ENCODE results near the gene MEIOC. TPM values are rescaled to one million over a fixed set of nuclear protein-coding genes. Genes with fewer than 3 reads are reported as not detected.

Gene MEIOC
- total RNA-seq = not detected

GRCh38 chr17:44655983-44656710, at the start of gene MEIOC:
Gene MEIOC, plus strand, starts transcription at chr17:44656468. Its CDS starts 146 bp downstream, at chr17:44656614.
- intact Hi-C loops (cut with DNase I) = no loop called here

GRCh38 chr17:44606658-44607057, 49.6 kb upstream of the MEIOC start:
- no peaks in the 10 kb centered on the region for H3K9me3 ChIP-seq
- no peak for TF ChIP-seq CTCF (IDR thresholded peaks at IDR 0.05)
- no peaks in the 10 kb centered on the region for H3K27me3 ChIP-seq
- no peak overlapping the region for H3K4me3 ChIP-seq
- DNase-seq (ENCODE audit: low spot score in 2 of 2) = no peak
- intact Hi-C loops (cut with DNase I) = no loop called here
- no peaks in the 10 kb centered on the region for H3K36me3 ChIP-seq
- no peak overlapping the region for H3K27ac ChIP-seq
- H3K4me1 ChIP-seq = peaks cover 10 to 13% of the 10 kb centered on the region in 2 donors

More at GRCh38 chr17:44655983-44656710, at the start of gene MEIOC:
- Histone ChIP-seq H3K27ac (no peak within 1 kb of the TSS), H3K27me3 (peaks cover 7% of the 10 kb centered on the region), H3K4me3 (peak within 1 kb of the TSS; percentile 7 to 27), H3K9me3 (no peaks in the 10 kb centered on the region), H3K36me3 (no peaks in the 10 kb centered on the region), H3K4me1 (no peaks in the 10 kb centered on the region)
- no peak for TF ChIP-seq CTCF (IDR thresholded peaks at IDR 0.05)
- no peak for DNase-seq (ENCODE audit: low spot score in 2 of 2)

- Histone ChIP-seq H3K9me3 (no peaks in the 10 kb centered on the region), H3K27ac (peak overlapping the region; percentile 58 to 65), H3K4me3 (no peak overlapping the region), H3K4me1 (peaks cover 10 to 13% of the 10 kb centered on the region in 2 donors), H3K27me3 (no peaks in the 10 kb centered on the region), H3K36me3 (no peaks in the 10 kb centered on the region)
- TF ChIP-seq CTCF (IDR thresholded peaks at IDR 0.05) = no peak
- DNase-seq (ENCODE audit: low spot score in 2 of 2) = no peak
- intact Hi-C loops (cut with DNase I) = no loop called here
Measured at GRCh38 chr17:44607836-44608690, 48.2 kb upstream of the MEIOC start.

GRCh38 chr17:44608727-44609435, 47.4 kb upstream of the MEIOC start:
- TF ChIP-seq CTCF (IDR thresholded peaks at IDR 0.05) = no peak
- Histone ChIP-seq H3K27me3 (no peaks in the 10 kb centered on the region), H3K36me3 (no peaks in the 10 kb centered on the region), H3K4me3 (no peak overlapping the region), H3K4me1 (peaks cover 10 to 13% of the 10 kb centered on the region in 2 donors), H3K27ac (peak overlapping the region; percentile 58 to 65), H3K9me3 (no peaks in the 10 kb centered on the region)
- intact Hi-C loops (cut with DNase I) = no loop called here
- no peak for DNase-seq (ENCODE audit: low spot score in 2 of 2)

GRCh38 chr17:44610331-44610730, 45.9 kb upstream of the MEIOC start:
- intact Hi-C loops (cut with DNase I) = no loop called here
- H3K27me3 ChIP-seq = no peaks in the 10 kb centered on the region
- DNase-seq (ENCODE audit: low spot score in 2 of 2) = no peak
- no peak for TF ChIP-seq CTCF (IDR thresholded peaks at IDR 0.05)
- no peaks in the 10 kb centered on the region for H3K9me3 ChIP-seq
- peak overlapping the region in 1 of 2 donors; percentile 31 for H3K27ac ChIP-seq
- no peak overlapping the region for H3K4me3 ChIP-seq
- H3K36me3 ChIP-seq = no peaks in the 10 kb centered on the region
- peaks cover 10 to 13% of the 10 kb centered on the region in 2 donors for H3K4me1 ChIP-seq

Measured in ascending aorta (tissue), 2 donors.